Stimulated activated naive CD4-positive, alpha-beta T cell treated with Interleukin-2 at 50 U/mL for 16 hours (primary cell): ENCODE data around the gene LGR5.
"Not testable (repeated sequence)": the region's sequence is repeated elsewhere in the genome, so short reads cannot be mapped to it uniquely, and the experiment has no call there.

ENCODE experiments used
- DNase-seq: peaks from one replicate; lab custom pipeline; 2025; lab: John Stamatoyannopoulos, UW

The LGR5 gene

DNA sequence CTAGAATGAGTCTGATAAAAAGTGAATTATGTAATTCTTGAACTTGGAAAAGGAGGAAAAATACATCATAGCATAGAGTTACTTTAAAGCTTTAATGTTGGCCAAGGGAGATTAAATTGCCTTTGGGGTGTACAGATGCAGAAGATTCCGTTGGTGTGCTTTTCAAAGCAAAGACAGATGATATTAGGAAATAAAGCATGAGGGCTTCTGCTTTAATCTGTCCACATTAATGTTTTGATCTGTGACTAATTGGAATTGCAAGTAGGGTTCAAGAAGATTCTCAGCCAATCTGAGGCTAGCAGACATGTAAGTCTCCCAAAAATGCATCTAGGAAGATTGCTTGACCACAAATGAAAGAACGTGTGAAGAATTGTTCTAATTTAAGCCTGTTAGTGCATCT is 35.2 kb downstream of the LGR5 start:
- no peak for DNase-seq

DNA sequence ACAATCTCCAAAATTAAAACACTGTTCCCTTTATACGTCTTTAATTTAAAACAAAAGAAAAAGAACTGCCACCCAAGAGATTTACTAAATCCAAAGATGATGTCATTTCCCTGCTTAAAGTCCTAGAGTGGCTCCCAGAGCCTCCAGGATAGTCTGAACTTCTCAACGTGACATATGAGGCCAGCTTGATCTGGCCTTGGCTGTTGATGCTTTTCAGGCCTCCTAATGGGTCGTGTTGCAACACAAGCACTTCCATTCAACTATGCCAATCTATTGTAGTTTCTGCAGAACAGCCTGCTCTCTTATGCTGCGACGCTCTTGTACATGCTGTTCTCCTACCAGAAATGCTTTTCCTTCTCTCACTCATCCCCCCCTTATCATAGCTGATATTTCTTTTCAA is 35.7 kb downstream of the LGR5 start:
- no peak for DNase-seq

DNA sequence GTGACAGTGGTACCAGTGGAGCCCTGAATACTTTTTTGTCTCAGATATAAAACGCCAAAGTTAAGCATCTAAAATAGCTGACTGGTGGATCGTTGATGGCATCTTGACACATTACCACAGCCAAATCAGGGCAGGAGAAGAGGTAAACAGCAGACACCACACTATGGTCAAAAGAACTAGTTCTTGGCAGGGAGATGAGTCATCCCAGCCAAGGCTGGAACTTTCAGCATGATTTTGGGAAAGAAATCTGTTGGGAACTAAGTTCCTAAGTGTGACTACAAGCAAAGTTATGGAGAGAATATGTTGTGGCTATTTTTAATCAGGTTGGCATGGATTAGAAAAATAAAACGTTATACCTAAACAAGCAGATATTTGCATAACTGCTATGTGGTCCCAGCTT is 36.9 kb downstream of the LGR5 start:
- no peak for DNase-seq

DNA sequence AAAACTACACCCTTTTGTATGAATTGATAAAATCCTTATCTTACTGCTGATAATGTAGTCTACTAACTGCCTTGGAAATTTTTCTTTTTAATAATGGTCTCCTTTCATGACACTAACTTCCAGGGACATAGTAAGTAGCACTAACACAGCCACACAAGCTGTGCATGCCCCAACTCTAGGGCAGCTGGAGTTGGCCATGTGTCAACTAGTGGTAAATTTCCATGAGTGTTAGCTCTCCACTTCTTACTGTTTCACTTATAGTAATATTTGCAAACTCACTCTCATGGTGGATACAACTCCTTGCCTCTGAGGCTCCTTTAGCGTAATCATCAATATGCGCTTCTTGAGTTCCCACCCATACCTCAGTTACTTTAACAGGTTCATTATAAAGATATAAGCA is 38.0 kb downstream of the LGR5 start:
- no peak for DNase-seq

DNA sequence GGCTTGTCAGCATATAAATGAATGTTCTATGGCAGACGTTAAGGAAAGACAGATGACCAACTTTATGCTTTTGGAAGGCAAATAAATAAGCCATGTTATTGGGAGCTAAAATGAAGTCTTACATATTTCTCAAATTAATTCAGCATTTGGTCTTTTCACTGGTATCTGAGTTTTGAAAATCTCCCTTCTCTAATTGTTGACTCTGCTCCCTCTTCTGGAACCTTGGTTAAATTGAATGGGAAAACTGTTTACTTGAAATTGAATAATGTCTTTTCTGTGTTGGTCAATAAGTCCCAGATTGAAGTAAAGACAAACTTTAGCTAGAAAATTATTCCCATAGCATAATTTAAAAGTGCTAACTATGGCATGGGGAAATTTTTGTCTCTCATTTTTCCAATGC is 38.7 kb downstream of the LGR5 start:
- DNase-seq: no peak

DNA sequence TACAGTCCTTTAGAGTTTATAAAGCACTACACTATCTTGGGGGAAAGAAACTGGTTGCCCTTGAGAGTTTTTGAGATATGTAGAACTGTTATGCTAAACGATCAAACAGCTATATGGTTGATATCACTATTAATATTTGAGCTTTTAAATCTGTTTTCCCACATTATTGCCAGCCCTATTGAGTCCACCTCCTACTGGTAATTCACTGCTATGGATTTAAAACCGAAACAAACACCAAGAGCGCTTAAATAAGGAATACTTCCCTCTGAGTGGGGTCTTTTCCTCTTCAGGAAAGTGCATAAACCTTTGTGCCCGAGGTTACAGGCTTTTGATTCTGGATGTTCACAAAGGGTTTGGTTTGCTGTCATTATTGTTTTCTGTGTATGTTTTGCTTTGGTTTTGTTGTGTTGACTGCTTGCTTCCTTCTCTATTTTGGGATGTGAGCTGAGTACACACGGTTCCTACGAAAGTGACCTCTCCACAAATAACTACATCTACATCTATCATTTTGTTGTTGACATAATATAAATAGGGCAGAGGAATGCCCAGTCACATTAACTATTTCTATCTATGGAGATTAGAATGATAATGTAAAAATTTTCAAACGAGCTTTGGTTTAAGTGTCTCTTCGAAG is 44.8 kb downstream of the LGR5 start:
- no peak for DNase-seq

DNA sequence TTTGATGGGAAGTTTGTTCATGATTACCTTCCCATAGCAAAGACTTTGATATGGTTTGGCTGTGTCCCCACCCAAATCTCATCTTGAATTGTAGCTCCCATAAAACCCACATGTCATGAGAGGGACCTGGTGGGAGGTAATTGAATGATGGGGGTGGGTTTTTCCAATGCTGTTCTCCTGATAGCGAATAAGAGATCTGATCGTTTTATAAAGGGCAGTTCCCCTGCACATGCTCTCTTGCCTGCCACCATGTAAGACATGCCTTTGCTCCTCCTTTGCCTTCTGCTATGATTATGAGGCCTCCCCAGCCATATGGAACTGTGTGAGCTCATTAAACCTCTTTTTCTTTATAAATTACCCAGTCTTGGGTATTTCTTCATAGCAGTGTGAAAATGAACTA is 51.2 kb downstream of the LGR5 start:
- DNase-seq: not testable (repeated sequence)

DNA sequence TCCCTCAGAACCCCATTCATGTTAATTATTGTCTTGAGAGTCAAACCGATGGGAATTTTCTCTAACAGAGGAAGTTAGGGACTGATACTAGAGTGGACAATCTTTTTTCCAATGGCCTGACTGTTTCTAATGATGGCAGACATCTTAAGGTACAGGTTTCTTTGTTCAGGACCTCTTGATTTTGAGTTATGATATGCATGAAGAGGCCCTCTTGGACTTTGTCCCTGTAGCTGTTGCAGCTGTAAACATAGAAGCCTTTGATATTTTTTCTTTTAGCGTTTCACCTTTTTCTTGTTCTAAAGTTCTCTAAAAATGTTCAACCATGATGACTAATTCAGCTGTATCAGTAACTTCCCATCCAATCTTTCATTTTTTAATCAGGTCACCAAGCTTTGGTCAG is 53.0 kb downstream of the LGR5 start:
- DNase-seq: no peak

DNA sequence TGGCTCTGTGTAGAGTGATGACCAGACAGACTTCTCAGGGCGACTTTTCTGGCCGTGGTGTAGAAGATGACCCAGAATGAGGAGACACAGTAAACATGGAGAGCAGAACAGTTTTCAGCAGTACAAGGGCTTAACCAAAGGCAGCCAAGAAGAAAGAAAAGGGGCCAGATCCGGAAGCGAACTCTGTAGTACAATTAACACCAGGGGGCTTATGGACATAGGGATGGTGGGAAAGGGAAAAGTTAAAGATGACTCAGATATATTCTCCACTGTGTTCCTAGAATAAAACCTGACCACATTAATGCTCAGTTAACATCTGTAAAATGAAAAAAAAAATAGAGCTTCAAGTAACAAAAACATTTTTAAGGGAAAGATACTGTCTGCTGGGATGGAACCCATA is 60.2 kb downstream of the LGR5 start:
- DNase-seq: no peak

DNA sequence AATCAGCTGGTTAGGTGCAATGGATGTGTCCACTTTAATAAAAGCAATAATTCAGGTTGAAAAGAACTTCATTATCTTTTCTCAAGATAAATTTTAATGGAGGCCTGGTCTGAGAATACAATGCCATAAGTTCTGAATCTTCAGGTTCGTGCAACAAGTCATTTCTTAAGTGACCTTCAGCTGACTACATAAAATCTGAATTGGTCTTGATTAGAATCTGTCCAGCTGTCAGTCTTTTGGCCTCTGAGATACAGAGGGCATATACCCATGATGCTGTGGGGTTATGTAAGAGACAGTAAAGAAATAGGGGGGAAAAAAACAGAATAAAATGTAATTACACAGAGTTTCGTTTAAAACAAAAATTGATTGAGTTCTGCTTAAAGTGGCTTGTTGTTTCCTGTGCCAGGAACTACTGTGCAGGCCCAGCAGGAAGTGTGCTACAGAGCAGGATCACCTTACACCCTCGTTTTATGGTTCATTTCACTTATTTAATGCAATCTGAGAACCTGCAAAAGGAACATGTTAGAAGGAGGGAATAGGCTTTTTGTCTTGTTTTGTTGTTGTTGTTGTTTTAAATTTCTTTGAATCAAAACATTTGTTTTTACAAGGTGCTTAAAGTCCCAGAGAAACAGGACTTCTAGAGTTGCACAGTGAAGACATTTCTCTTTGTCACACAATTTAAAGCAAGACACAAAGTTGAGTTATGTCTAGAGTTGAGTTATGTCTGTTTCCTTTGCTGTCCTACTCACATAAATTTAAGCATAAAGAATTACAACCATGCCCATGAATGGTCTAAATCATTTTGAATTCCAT is 64.2 kb downstream of the LGR5 start:
- DNase-seq: no peak

DNA sequence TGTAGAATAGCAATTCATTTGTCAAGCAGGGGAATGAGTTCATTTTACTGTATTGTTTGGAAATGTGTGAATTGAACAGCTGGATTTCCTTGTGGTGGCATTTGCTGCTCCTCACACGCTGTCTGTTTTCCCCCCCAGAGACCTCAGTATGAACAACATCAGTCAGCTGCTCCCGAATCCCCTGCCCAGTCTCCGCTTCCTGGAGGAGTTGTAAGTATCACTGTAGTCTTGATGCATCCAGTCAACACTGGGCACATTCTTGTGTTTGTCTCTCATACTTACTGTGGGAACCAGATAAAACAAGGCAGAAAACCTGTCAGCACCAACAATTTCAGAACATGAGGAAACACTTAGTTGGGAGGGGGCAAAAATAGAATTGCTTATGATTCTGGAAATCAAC is 64.9 kb downstream of the LGR5 start:
- DNase-seq: no peak

DNA sequence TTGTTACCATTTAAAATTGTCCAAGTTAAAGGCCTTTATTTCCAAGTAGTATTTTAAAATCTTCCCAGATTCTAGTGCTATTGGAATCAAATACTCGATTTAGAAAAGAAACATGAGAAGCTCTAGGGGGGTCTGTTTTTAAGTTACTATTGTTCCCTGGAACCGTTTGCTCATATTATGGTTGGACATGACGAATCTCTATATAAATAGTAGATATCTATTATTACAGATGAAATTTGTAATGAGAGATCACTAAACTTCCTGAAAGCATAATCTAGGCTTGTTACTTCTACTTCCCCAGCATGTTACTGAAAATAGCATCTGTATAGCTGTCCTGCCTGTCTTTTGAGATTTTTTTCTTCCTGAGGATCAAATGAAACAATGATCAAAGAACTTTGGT is 70.1 kb downstream of the LGR5 start:
- no peak for DNase-seq

DNA sequence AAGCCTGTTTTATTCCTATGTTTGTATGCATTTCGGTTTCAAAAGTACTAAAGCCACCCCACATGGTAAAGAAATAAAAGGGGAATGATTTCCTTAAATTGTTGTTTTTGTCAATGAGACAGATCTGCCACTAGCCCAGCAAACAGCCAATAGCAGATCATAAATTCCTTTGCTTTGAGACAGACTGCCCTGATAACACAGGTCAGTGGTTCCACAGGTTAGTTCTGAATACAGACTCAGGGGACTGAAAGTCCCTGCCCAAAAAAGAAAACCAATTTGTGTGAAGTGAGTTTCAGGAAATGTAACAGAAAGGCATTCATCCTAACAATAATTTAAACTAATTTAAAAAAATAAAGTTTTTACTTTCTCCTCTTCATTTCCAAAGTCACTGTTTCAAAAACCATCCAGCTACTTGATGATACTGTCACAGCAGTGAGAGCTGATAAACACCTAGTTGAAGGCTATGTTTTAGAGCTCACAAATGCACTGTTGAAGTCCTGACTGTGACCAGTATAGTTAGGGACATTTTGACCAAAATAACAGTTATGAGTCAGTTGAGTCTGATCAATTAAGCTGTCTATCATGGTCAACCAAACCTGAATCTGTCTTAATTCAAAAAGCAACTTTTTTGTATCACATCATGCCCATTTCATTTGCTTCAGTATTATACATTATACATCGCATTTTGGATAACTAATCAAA is 77.7 kb downstream of the LGR5 start:
- no peak for DNase-seq

DNA sequence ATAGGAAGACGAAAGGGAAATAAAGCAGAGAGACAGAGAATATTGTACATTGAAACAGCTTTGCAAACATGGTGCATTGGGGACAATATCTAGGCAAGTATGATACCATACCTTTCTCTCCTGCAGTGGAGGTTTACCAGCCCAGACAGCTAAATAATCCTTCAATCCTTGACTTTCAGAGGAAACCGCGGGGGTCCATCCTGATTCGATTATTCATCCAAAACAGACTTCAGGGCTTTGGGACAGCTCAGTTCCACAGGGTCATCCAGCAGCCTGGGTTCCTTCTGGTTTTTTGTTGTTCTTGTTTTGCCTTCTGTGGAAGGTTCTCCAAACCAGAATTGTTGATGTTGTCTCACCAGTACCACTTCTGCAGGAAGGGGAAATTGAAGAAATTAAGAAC is 81.5 kb downstream of the LGR5 start:
- no peak for DNase-seq

DNA sequence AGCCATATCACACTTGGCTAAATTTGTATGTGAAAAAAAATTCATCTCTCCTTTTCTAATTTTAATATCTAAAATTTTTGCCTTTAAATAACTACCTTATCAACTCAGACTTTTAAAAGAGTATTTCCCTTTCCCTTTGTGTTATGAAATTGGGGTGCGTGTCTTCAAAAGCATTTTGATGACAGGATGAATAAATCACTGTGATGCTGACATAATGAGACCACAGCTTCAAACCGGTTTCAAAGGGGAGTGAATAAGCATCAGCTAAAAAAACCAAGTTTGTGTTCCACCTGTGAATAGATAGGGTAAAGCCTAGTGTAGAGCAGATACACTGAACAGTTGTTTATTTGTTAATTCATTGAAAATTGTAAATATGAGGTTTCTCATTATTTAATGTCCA is 85.0 kb downstream of the LGR5 start:
- DNase-seq: no peak

DNA sequence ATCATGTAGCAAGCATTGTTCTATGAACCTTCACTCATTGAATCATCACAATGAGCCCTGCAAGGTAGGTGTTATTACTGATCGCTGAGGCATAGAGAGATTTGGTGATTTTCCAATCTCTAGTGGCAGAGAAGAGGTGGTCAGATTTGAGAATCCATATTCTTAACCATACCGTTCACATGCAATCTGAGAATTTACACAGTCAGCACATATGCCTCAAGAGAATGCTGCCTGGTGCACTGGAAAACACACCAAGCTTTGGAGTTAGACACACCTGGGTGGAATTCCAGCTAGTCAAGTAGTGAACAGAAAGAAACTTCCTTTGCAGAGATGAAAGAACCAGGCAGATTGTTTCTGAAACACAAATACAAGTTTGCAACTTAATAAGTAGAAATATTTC is 94.1 kb downstream of the LGR5 start:
- no peak for DNase-seq

DNA sequence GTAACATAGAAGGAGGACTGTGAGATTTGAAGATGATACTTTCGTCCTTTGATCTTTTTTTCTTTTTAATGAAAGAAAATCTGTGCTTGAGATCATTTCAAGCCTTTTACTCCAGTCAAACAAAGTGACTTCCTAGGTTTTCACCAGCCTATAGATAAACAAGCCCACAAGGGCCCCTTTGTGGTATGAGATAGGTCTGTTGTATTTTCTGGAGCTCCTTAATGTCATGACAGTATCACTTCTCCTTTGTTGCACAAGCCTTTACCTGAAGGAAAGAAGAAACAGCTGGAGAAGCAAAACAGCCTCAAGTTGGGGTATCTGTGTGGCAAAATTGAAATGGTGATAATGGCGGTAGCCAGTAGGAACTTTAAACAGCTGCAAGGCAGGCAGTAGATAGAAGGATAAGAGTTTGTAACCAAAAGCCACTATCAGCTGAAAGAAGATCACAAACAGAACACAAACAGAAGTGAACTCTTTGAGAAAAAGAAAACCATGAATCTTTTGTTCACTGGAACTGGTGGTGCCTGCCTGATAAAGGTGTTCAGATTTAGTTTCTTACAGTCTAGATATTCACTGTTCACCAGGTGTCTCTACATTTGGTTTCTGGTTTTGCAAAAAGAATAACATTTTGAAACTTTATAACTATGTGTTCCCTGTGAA is 96.8 kb downstream of the LGR5 start:
- DNase-seq: no peak

DNA sequence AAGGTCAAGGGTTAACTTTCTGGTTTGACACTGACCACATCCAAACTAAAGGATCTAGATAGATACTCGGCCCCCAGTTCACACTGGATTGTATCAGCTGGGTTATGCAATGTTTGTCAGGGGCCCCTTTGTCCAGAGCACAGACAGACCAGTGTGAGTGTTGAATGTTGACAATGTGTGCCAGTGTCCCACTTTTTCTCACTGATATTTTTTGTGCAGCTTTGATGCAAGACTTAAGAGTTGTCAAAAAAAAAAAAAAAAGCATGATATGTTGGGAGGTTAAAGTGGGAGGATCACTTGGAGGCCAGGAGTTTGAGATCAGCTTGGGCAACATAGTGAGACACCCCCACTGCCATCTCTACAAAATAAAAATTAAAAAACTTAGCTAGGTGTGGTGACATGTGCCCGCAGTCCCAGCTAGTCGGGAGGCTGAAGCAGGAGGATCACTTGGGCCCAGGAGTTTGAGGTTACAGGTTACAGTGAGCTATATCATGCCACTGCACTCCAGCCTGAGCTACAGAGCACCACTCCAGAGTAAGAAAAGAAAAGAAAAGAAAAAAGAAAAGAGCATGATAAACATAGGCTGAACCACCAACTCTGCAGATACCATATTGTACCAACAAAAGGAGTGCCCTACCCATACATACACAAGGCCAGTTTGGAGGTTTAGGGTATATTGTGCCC is 97.5 kb downstream of the LGR5 start:
- no peak for DNase-seq

DNA sequence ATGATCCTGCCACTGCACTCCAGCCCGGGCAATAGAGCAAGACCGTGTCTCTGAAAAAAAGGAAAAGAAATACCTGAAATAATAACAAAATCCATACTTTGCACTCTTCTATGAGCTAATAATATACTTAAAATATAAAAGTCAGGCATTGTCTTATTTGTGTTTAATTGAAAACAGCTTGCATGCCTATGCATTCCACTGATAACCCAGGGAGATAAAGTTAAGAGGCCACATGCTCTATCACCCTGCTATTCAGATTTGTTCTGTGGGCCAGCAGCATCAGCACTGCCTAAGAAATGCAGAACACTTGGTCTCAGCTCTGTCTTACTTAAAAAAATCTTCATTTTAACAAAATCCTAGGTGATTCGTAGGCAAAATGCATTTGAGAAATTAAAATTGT is 99.2 kb downstream of the LGR5 start:
- DNase-seq: no peak

DNA sequence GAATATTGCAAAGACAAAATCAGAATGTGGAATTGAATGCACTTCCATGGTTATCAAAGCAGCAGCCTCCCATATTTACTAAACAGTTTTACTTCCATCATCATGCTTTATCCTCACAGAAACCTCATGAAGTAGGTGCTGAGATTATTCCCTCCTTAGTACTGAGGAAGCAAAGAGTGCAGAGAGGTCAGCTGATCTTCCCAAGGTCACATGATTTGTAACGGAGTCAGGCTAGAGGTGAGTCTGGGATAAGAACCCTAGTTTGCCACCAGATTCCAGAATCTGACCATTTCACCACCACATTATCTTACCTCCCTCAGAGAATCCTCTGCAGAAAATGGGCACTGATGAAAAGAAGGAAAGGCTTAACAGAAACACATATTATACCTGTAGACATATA is 102.0 kb downstream of the LGR5 start:
- DNase-seq: no peak

DNA sequence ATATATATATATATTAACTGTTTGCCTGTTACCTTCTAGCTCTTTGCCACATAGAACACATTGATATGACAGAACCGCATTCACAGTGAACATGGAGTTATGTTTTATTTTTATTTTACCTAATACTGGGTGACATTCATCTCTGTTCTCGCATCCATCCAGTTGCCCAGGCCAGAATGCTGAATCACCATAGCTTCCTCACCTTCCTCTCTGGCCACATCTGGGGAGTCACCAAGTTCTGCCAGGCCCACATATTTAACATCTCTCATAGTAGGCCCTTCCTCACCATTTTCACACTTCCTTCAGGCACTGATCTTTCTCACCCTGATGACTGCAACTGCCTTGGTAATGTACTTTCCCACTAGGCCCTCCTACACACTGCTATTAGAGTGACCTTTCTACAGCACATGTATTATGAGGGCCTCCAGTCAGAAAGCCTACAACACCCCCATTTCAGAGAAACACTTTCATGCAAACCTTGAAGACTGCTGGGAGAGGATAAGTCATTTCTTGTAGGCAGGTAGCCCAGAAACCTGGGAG is 106.8 kb downstream of the LGR5 start:
- no peak for DNase-seq

DNA sequence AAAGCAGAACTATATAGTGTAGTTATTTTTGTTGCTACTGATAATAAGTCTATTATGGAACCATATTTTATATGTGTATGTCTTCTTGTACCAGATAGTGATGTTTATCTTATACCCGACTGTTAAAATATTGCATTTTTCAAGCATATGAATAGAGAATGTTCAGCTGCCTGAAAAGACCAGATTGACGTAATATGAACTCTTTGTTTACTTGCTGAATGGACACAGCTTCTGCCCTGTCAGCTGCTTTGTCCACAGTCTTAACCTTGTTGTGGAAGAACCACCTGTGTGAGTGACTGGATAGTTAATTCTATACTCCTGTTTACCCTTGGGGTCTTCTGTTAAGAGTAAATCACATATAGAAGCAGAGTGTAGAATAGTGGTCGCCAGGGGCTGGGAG is 109.3 kb downstream of the LGR5 start:
- DNase-seq: no peak
